SK-N-MC (cell line): ENCODE measurements around the gene TEX48.

Experiments
- EZH2 ChIP-seq: fragments of 200-600 bp; sonication (generic); IDR thresholded peaks from one replicate; pipeline ENCODE4 v1.6.1; 2017; ENCODE audit warnings: antibody characterized with exemption
- POLR2AphosphoS5 ChIP-seq: IDR thresholded peaks from 2 replicates; pipeline ENCODE4 v1.6.1; 2012; ENCODE audit warnings: mild to moderate bottlenecking, low read depth, low read length, borderline replicate concordance

- TF ChIP-seq POLR2AphosphoS5 (no peak), EZH2 (no peak)
These were observed 17.8 kb downstream of the TEX48 start for GRCh38 chr9:114664181-114664580.
